HG02623 (cell line): Measurements from ENCODE around the gene WDR45B.

Experiments used
- ATAC-seq: cut with Tn5 transposase; IDR thresholded peaks from one replicate; pipeline ENCODE4 v1.9.1; 2021; ENCODE audit warnings: moderate library complexity; ENCODE audit not compliant: unreplicated experiment

WDR45B gene

DNA sequence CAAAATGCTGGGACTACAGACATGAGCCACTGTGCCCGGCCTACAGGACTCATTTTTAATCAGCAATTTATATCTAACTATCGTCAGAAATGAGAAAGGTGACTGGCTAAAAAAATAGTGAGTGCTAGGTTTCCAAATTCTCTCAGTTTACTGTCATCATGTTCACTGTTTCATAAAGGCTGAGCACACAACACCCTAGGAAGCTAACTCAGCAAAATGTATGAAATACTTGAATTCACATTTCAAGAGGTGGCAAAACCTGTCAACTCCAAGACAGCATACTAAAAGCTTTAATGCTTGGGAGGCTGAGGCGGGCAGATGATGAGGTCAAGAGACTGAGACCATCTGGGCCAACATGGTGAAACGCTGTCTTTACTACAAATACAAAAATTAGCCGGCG lies 16.7 kb downstream of the WDR45B start:
- no peak for ATAC-seq

- no peak for ATAC-seq
Observed at GRCh38 chr17:82630212-82630611, 18.0 kb downstream of the WDR45B start.

- no peak for ATAC-seq
Observed at GRCh38 chr17:82629748-82630147, 18.5 kb downstream of the WDR45B start.

DNA sequence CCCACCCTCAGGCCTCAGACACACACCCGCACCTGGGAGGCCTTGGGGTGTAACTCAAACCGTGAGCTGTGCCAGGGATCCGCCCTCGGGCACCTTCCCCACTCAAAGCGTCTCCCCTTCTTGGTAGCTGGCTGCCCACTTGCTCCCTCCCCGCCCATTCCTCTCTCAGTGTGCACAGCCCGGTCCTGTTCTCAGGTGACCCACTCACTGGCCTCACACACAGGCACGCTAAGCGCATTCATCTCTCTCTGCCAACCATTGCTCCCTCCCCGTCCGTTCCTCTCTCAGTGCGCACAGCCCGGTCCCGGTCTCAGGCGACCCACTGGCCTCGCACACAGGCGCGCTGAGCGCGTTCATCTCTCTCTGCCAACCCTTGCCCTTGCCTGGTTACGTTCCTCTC lies 20.8 kb downstream of the WDR45B start:
- ATAC-seq, result no peak

GRCh38 chr17:82623707-82624106 lies 24.5 kb downstream of the WDR45B start:
- ATAC-seq, result no peak

DNA sequence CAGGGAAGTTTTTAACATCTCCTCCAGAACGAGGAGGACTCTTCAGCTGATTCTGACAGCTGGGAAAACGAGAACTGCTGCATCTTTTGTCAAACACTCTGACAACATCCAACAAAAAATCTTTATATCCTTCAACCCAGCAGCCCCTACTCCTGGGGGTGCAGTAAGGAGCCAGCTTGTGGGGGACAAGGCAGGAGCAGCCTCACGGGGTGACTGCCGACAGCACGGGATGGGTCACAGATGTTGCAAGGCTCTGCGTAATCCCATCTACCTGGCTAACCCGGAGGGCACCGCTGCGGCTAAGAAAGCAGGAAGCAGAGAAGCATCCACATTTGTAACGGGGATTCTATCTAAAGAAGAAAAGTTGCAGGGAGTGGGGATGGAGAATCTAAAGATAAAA lies 28.6 kb downstream of the WDR45B start:
- no peak for ATAC-seq

DNA sequence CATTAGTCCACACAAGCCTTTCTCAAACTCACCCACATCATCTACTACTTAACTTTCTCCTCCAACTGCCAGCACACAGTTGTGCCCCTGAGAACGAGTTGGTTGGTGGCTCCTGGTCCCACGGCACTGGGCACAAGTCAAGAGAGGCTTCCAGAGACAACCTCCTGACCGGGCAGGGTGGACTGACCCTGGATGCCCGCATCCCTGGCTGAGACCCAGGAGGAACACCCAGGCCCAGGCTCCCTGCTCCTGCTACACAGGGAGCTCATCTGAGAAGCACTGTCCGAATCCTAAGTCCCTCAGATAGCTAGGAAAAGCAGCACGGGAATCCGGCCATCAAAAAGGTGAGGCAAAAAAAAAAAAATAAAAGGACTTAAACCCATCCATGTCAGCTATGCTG lies 29.0 kb downstream of the WDR45B start:
- no peak for ATAC-seq

GRCh38 chr17:82616021-82616711 lies 32.1 kb downstream of the WDR45B start:
- ATAC-seq, result no peak

DNA sequence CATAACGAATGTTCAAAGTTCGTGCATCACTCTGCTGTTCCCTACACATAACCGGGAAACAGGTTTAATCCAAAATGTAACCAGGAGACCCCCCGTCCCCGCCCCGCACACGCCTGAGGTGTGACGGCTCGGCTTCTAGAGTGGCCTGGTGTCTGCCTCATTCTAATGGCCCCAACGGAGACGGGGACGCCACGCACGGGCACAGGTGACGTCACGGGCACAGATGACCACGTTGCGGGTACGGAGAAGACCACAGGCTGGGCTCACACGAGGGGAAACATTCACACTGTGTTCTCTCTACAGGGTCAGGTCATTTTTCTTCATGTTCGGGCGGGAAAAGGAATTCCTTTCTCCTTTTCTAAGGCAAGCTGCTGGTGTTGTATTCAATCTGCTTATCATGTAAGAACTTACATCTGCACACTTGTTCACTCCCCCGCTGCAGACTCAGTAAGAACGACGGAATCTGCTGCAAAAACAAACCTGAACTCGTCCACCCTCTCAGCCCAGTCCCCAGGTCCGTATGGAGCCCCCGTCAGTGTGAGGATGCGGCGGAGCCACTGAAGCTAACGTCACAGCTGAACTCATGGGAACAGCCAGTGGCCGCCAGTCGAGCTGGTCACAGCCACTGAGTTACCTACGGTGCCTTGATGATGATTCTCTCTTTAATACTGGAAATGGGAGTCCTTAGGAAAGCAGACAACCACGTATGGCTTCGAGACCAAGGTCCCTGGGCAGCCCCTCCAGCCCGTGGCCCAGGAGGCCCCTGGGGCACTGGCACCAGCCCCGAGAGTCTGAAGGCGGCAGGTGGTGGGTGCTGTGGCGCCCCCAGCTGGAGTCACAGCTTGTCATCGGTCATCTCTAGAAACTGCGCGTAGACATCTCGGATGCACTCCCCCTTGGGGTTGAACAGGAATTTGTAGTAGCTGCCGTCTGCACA lies 32.9 kb downstream of the WDR45B start:
- no peak for ATAC-seq

GRCh38 chr17:82614095-82614631 lies 34.1 kb downstream of the WDR45B start:
- ATAC-seq, result no peak

DNA sequence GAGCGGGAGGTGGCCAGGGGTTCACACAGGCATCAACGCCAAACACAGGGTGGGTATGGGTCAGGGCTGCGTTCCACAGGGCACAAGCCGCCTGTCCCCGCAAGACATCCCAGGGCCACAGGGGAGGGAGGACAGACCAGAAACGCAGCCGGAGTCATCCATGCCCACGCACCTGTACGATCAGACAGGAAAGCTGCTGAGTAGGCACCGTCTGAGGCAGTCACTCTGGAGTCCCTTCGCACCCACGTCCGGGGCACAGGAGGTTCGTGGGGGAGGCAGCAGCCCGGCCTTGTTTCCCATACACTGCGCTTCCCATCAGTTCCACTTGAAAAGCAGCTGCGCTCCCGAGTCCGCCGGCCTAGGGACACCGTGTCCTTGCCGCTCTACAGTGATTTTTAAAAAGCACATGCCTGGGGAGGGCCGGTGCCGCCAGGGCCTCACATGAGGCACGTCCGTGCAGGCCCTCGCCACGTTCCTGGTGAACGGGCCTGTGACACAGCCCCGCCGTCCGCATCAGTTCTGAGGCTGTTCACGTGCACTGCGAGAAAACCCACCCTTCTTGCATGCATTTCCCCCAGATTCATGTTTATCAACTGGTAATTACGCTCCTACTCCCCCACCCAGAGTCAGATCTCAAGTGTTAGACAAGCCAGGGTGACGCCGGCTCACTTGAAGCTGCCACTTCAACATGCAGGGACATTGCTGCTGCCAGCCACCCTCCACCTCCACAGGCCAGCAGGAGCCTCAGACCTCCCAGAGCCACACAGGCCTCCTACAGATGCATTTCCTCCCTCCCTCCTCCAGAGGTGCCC lies 34.8 kb downstream of the WDR45B start:
- ATAC-seq, result no peak

GRCh38 chr17:82611140-82612058 lies 36.8 kb downstream of the WDR45B start:
- no peak for ATAC-seq

DNA sequence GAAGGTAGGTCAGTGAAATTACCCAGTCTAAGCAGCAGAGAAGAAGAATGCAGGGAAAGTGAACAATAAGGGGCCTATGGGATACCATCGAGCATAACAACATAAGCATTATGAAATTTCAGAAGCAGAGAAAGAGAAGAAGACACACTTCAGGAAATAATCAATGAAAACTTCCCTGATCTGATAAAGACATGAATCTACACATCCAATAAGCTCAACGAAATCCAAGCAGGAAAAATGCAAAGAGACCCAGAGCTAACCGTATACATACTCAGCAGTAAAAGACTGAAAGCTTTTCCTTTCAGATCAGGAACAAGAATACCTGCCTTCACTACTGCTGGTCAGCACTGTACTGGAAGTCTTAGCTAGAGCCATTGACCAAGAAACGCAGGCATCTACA lies 38.6 kb downstream of the WDR45B start:
- ATAC-seq, result no peak

GRCh38 chr17:82608816-82609215 lies 39.4 kb downstream of the WDR45B start:
- ATAC-seq, result no peak

GRCh38 chr17:82605939-82606600 lies 42.2 kb downstream of the WDR45B start:
- ATAC-seq, result no peak

- ATAC-seq, result no peak
Observed at GRCh38 chr17:82604532-82604931, 43.7 kb downstream of the WDR45B start.

- ATAC-seq, result no peak
Observed at GRCh38 chr17:82603981-82604448, 44.2 kb downstream of the WDR45B start.

DNA sequence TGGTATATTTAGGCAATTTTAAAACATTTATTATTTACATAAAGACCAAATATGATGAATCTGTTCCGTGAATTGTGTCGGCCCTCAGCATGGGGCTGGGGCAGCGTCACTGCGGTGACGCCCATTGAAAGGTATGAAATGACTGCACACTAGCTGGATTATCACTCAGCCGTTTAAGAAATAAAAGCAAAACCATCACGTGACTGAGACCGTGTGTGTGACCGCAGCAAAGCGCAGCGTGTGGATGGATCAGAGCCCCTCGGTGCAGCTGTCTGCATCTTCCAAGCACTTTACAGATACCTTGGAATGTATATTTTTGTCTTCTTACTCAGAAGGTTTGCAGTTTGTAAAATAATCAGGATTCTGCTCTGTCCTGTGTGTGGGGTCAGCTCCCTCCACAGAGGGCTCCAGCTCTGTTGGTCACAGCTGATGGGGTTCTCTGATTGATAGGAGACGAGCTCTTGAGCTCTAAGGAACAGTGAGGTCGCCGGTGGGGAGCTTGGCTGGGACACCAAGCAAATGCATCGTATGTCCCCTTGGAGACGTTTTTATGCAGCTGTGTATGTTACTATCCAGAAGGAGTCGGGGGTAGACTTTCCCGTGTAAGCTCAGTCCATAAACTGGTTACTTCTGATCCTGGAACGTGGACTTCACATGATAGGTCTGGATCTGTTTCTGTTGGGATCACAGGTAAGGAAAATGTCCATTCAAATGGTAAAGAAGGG lies 45.1 kb downstream of the WDR45B start:
- ATAC-seq, result no peak

GRCh38 chr17:82602487-82602886 lies 45.8 kb downstream of the WDR45B start:
- no peak for ATAC-seq
